DOHH2 (cell line): ENCODE measurements around the gene PPP6R3.

ENCODE experiments used
- H3F3A ChIP-seq: fragments of 200-600 bp; sonication (generic), shearing (Covaris generic); 2 replicates; pipeline ENCODE4 v1.6.0; 2016; ENCODE audit warnings: antibody characterized with exemption, mild to moderate bottlenecking; ENCODE audit not compliant: control insufficient read depth, insufficient read depth
- H3K27ac ChIP-seq: fragments of 200-600 bp; sonication (generic); 2 replicates; pipeline ENCODE4 v1.5.1; 2014; ENCODE audit warnings: low read depth, mild to moderate bottlenecking, low read length, moderate library complexity
- H3K27me3 ChIP-seq: fragments of 200-600 bp; sonication (generic); 2 replicates; pipeline ENCODE4 v1.6.1; 2014; ENCODE audit warnings: mild to moderate bottlenecking, low read length, mixed read lengths; ENCODE audit not compliant: control insufficient read depth
- H3K36me3 ChIP-seq: fragments of 200-600 bp; sonication (generic); 2 replicates; pipeline ENCODE4 v1.6.1; 2014; ENCODE audit warnings: mild to moderate bottlenecking, low read length, moderate library complexity, mixed read lengths; ENCODE audit not compliant: control insufficient read depth
- H3K4me1 ChIP-seq: fragments of 200-600 bp; sonication (generic); 2 replicates; pipeline ENCODE4 v1.6.1; 2014; ENCODE audit warnings: mild to moderate bottlenecking, low read length, mixed read lengths; ENCODE audit not compliant: control insufficient read depth
- H3K4me2 ChIP-seq: fragments of 200-600 bp; sonication (generic); 2 replicates; pipeline ENCODE4 v1.6.0; 2014; ENCODE audit warnings: mild to moderate bottlenecking, low read length, moderate library complexity
- H3K4me3 ChIP-seq: fragments of 200-600 bp; sonication (generic); 2 replicates; pipeline ENCODE4 v1.5.1; 2014; ENCODE audit warnings: mild to moderate bottlenecking, low read length, mixed read lengths
- H3K79me2 ChIP-seq: fragments of 200-600 bp; sonication (generic); 2 replicates; pipeline ENCODE4 v1.6.1; 2014; ENCODE audit warnings: mild to moderate bottlenecking, low read length, mixed read lengths; ENCODE audit not compliant: control insufficient read depth
- H3K9me2 ChIP-seq: fragments of 200-600 bp; sonication (generic); replicated peaks from 2 replicates; pipeline ENCODE4 v1.6.1; 2014; ENCODE audit warnings: mild to moderate bottlenecking, low read length, mixed read lengths; ENCODE audit not compliant: control insufficient read depth
- H3K9me3 ChIP-seq: fragments of 200-600 bp; sonication (generic); 2 replicates; pipeline ENCODE4 v1.6.1; 2014; ENCODE audit warnings: antibody characterized with exemption, low read length, mixed read lengths; ENCODE audit not compliant: control insufficient read depth, insufficient read depth
- H4K20me1 ChIP-seq: fragments of 200-600 bp; sonication (generic); 2 replicates; pipeline ENCODE4 v1.6.0; 2014; ENCODE audit warnings: low read depth, mild to moderate bottlenecking, antibody characterized with exemption, low read length, moderate library complexity; ENCODE audit not compliant: control insufficient read depth, insufficient read depth
- CTCF ChIP-seq: fragments of 200-600 bp; sonication (generic); IDR thresholded peaks from one replicate; pipeline ENCODE4 v1.5.1; 2014; ENCODE audit warnings: antibody characterized with exemption, mild to moderate bottlenecking, low read depth, low read length; ENCODE audit not compliant: poor library complexity, severe bottlenecking
- EZH2phosphoT487 ChIP-seq: fragments of 200-600 bp; sonication (generic); IDR thresholded peaks from 2 replicates; pipeline ENCODE4 v1.6.1; 2017; ENCODE audit warnings: borderline replicate concordance, mild to moderate bottlenecking, antibody characterized with exemption, low read length, moderate library complexity, mixed read lengths

PPP6R3 gene

DNA sequence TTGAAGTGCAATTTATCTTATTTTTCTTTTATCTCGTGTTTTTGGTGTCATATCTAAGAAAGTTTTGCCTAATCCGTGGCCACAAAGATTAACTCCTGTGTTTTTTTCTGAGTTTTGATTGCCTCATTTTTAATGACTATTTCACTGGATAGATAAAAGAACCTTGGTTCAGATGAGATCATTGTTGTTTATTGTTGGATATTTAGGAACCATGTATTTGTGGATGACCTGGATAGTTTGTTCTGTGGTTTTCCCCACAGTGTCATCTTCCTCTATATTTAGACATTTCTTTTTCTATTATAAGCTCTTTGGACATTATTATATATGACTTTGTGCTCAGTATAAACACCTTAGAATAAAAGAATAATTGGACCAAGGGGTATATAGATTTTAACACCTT, 37.2 kb downstream of the PPP6R3 start:
- H3K27me3 ChIP-seq: no peaks in the 10 kb centered on the region

GRCh38 chr11:68498321-68498720, 37.8 kb downstream of the PPP6R3 start:
- Histone ChIP-seq H4K20me1 (peaks cover 60% of the 10 kb centered on the region), H3K79me2 (peaks cover 98% of the 10 kb centered on the region), H3F3A (peaks cover 10% of the 10 kb centered on the region), H3K4me1 (peaks cover 73% of the 10 kb centered on the region), H3K36me3 (peaks cover 10% of the 10 kb centered on the region; the same call in 1 of the 2 replicates), H3K9me2 (no peaks in the 10 kb centered on the region), H3K27me3 (no peaks in the 10 kb centered on the region), H3K9me3 (no peaks in the 10 kb centered on the region), H3K4me3 (peak overlapping the region; percentile 28), H3K27ac (no peak overlapping the region), H3K4me2 (peak overlapping the region; percentile 43)
- no peak for TF ChIP-seq CTCF
- TF ChIP-seq EZH2phosphoT487: no peak

More for the DNA sequence above, 37.2 kb downstream of the PPP6R3 start:
- H3F3A ChIP-seq: peaks cover 10% of the 10 kb centered on the region
- H3K27ac ChIP-seq: no peak overlapping the region
- H3K79me2 ChIP-seq: peaks cover 98% of the 10 kb centered on the region
- no peaks in the 10 kb centered on the region for H3K9me2 ChIP-seq
- peaks cover 58% of the 10 kb centered on the region for H4K20me1 ChIP-seq
- peaks cover 75% of the 10 kb centered on the region for H3K4me1 ChIP-seq
- H3K4me3 ChIP-seq: peak overlapping the region; percentile 14; the same call in 1 of the 2 replicates
- peak overlapping the region; percentile 43 for H3K4me2 ChIP-seq
- H3K36me3 ChIP-seq: peaks cover 9% of the 10 kb centered on the region; the same call in 1 of the 2 replicates
- TF ChIP-seq CTCF: no peak
- TF ChIP-seq EZH2phosphoT487: no peak
- H3K9me3 ChIP-seq: no peaks in the 10 kb centered on the region

- Histone ChIP-seq H3K9me2 (no peaks in the 10 kb centered on the region), H3K9me3 (no peaks in the 10 kb centered on the region), H3K27me3 (no peaks in the 10 kb centered on the region), H3K4me1 (peaks cover 78% of the 10 kb centered on the region), H3K4me2 (peak overlapping the region; percentile 43), H3K79me2 (peaks cover 99% of the 10 kb centered on the region), H4K20me1 (peaks cover 62% of the 10 kb centered on the region), H3F3A (peaks cover 10% of the 10 kb centered on the region), H3K27ac (no peak overlapping the region), H3K4me3 (peak overlapping the region; percentile 28), H3K36me3 (peaks cover 15% of the 10 kb centered on the region)
- TF ChIP-seq EZH2phosphoT487: no peak
- TF ChIP-seq CTCF: no peak
Measured at GRCh38 chr11:68498903-68499883, 38.6 kb downstream of the PPP6R3 start.
